H9 (cell line): ENCODE measurements around the gene CRISPLD2. TPM values are rescaled to one million over a fixed set of nuclear protein-coding genes. Genes with fewer than 3 reads are reported as not detected.

Source experiments
- DNase-seq: peaks from one replicate; pipeline ENCODE4 v3.0.0-alpha.2; 2017
- H2AFZ ChIP-seq: one replicate; pipeline ENCODE4 v1.6.1; 2013; ENCODE audit warnings: mild to moderate bottlenecking, low read length, control low read depth, moderate library complexity
- H2AK5ac ChIP-seq: 2 replicates; pipeline ENCODE4 v1.6.1; 2013; ENCODE audit warnings: low read length, control low read depth, mixed read lengths; ENCODE audit not compliant: insufficient read length
- H2BK120ac ChIP-seq: one replicate; pipeline ENCODE4 v1.6.1; 2013; ENCODE audit warnings: low read depth, mild to moderate bottlenecking, low read length, control low read depth, inconsistent platforms; ENCODE audit not compliant: poor library complexity, severe bottlenecking
- H2BK12ac ChIP-seq: 2 replicates; pipeline ENCODE4 v1.6.1; 2013; ENCODE audit warnings: low read length, control low read depth, mixed read lengths, low read depth; ENCODE audit not compliant: insufficient read length
- H2BK15ac ChIP-seq: 2 replicates; pipeline ENCODE4 v1.6.1; 2013; ENCODE audit warnings: low read depth, low read length, control low read depth
- H2BK20ac ChIP-seq: one replicate; pipeline ENCODE4 v1.6.1; 2013; ENCODE audit warnings: low read depth, mild to moderate bottlenecking, low read length, control low read depth, inconsistent platforms; ENCODE audit not compliant: poor library complexity, severe bottlenecking
- H2BK5ac ChIP-seq: 2 replicates; pipeline ENCODE4 v1.6.1; 2013; ENCODE audit warnings: low read length, control low read depth, mixed read lengths; ENCODE audit not compliant: insufficient read length
- H3K14ac ChIP-seq: 2 replicates; pipeline ENCODE4 v1.6.1; 2013; ENCODE audit warnings: low read length, control low read depth; ENCODE audit not compliant: insufficient read depth
- H3K18ac ChIP-seq: 2 replicates; pipeline ENCODE4 v1.6.1; 2013; ENCODE audit warnings: low read depth, mild to moderate bottlenecking, mixed read lengths, low read length, control low read depth; ENCODE audit not compliant: insufficient read length
- H3K23ac ChIP-seq: 2 replicates; pipeline ENCODE4 v1.6.1; 2013; ENCODE audit warnings: low read length, control low read depth, mixed read lengths, low read depth; ENCODE audit not compliant: insufficient read length
- H3K23me2 ChIP-seq: 2 replicates; pipeline ENCODE4 v1.6.1; 2013; ENCODE audit warnings: low read depth, mild to moderate bottlenecking, mixed read lengths, low read length, control low read depth; ENCODE audit not compliant: insufficient read length, poor library complexity, severe bottlenecking
- H3K27ac ChIP-seq: 2 replicates; pipeline ENCODE4 v1.5.1; 2013; ENCODE audit warnings: low read length, control low read depth, mixed read lengths, low read depth; ENCODE audit not compliant: insufficient read length
- H3K27me3 ChIP-seq: 2 replicates; pipeline ENCODE4 v1.6.1; 2013; ENCODE audit warnings: low read length, control low read depth, inconsistent platforms; ENCODE audit not compliant: insufficient read depth
- H3K4ac ChIP-seq: 2 replicates; pipeline ENCODE4 v1.6.1; 2013; ENCODE audit warnings: low read depth, mild to moderate bottlenecking, control low read depth, inconsistent platforms, low read length, moderate library complexity
- H3K4me1 ChIP-seq: 2 replicates; pipeline ENCODE4 v1.6.1; 2013; ENCODE audit warnings: low read length, control low read depth, inconsistent platforms; ENCODE audit not compliant: insufficient read depth
- H3K4me2 ChIP-seq: 2 replicates; pipeline ENCODE4 v1.6.1; 2013; ENCODE audit warnings: low read length, control low read depth, mixed read lengths; ENCODE audit not compliant: insufficient read length, insufficient read depth
- H3K56ac ChIP-seq: 2 replicates; pipeline ENCODE4 v1.6.1; 2013; ENCODE audit warnings: low read depth, mild to moderate bottlenecking, mixed read lengths, low read length, control low read depth; ENCODE audit not compliant: insufficient read length
- H3K79me1 ChIP-seq: 2 replicates; pipeline ENCODE4 v1.6.1; 2013; ENCODE audit warnings: low read depth, mild to moderate bottlenecking, moderate library complexity, low read length, control low read depth, inconsistent platforms; ENCODE audit not compliant: insufficient read depth, poor library complexity, severe bottlenecking
- H3K79me2 ChIP-seq: 2 replicates; pipeline ENCODE4 v1.6.1; 2013; ENCODE audit warnings: low read length, control low read depth, inconsistent platforms; ENCODE audit not compliant: insufficient read depth
- H3K9ac ChIP-seq: 2 replicates; pipeline ENCODE4 v1.6.1; 2013; ENCODE audit warnings: low read length, control low read depth, mixed read lengths; ENCODE audit not compliant: insufficient read length; ENCODE audit errors: extremely low read depth
- H3K9me3 ChIP-seq: one replicate; pipeline ENCODE4 v1.6.1; 2013; ENCODE audit warnings: low read depth, low read length, inconsistent platforms; ENCODE audit not compliant: control insufficient read depth
- H3T11ph ChIP-seq: one replicate; pipeline ENCODE4 v1.6.1; 2013; ENCODE audit warnings: mild to moderate bottlenecking, low read length, control low read depth, inconsistent platforms
- H4K20me1 ChIP-seq: one replicate; pipeline ENCODE4 v1.6.1; 2013; ENCODE audit not compliant: control insufficient read depth, insufficient read length, insufficient read depth
- H4K5ac ChIP-seq: 2 replicates; pipeline ENCODE4 v1.6.1; 2013; ENCODE audit warnings: low read depth, mild to moderate bottlenecking, mixed read lengths, low read length, control low read depth; ENCODE audit not compliant: insufficient read length
- H4K8ac ChIP-seq: replicated peaks from 2 replicates; pipeline ENCODE4 v1.6.1; 2013; ENCODE audit warnings: low read length, control low read depth, mixed read lengths, low read depth; ENCODE audit not compliant: insufficient read length
- H4K91ac ChIP-seq: 2 replicates; pipeline ENCODE4 v1.6.1; 2013; ENCODE audit warnings: low read depth, mild to moderate bottlenecking, moderate library complexity, mixed read lengths, low read length, control low read depth; ENCODE audit not compliant: insufficient read length
- H3K27ac Mint-ChIP-seq, 3 experiments: 2 replicates in 2 of 3; 3 replicates in 1 of 3; pipeline ENCODE4 v1.8.0; 2020 to 2021; ENCODE audit warnings: mixed read lengths in 3 of 3, mild to moderate bottlenecking in 1 of 3, moderate library complexity in 1 of 3
- H3K27me3 Mint-ChIP-seq: 2 replicates; pipeline ENCODE4 v1.8.0; 2021; ENCODE audit warnings: low read depth, mild to moderate bottlenecking, moderate library complexity, mixed read lengths
- H3K36me3 Mint-ChIP-seq, 3 experiments: 2 replicates in 2 of 3; 3 replicates in 1 of 3; pipeline ENCODE4 v1.8.0; 2020 to 2021; ENCODE audit warnings: low read depth in 3 of 3, mixed read lengths in 3 of 3; ENCODE audit not compliant: insufficient read depth in 1 of 3
- H3K4me1 Mint-ChIP-seq, 2 experiments: 2 replicates each; pipeline ENCODE4 v1.8.0; 2020; ENCODE audit warnings: mixed read lengths in 2 of 2
- H3K4me3 Mint-ChIP-seq, 2 experiments: 2 replicates in 1 of 2; 3 replicates in 1 of 2; pipeline ENCODE4 v1.8.0; 2020 to 2021; ENCODE audit warnings: mild to moderate bottlenecking in 2 of 2, mixed read lengths in 2 of 2, moderate library complexity in 1 of 2
- H3K9me3 Mint-ChIP-seq, 2 experiments: 2 replicates in 1 of 2; 3 replicates in 1 of 2; pipeline ENCODE4 v1.8.0; 2020; ENCODE audit warnings: mild to moderate bottlenecking in 2 of 2, mixed read lengths in 2 of 2, moderate library complexity in 1 of 2
- WGBS: extraction: QIAGEN DNeasy Blood & Tissue Kit; methylation state at CpG from one replicate; pipeline ENCODE4 v1.1.7; 2013; ENCODE audit warnings: missing lambda C conversion rate, low lambda C conversion rate, mixed read lengths; ENCODE audit not compliant: insufficient read length; ENCODE audit errors: extremely low coverage; 5-methylcytosine and 5-hydroxymethylcytosine counted together
- total RNA-seq: library from RNA; stranded (reverse); gene quantifications from 2 replicates; pipeline ENCODE4 v1.2.1, GENCODE V29; 2021
- TF ChIP-seq, protein P1 (sequence below): fragments of 200-600 bp; sonication (generic); conservative IDR thresholded peaks from 3 replicates; pipeline ENCODE4 v1.8.0; 2021; ENCODE audit warnings: antibody characterized with exemption, mild to moderate bottlenecking

The CRISPLD2 gene
- total RNA-seq, 1 experiment from 2014 or later: 2.3 TPM

GRCh38 chr16:84950906-84951305, 131.1 kb downstream of the CRISPLD2 start:
- Histone ChIP-seq H3K4me2 (no peak overlapping the region), H3K56ac (no peak overlapping the region), H3K79me2 (no peaks in the 10 kb centered on the region), H2BK20ac (no peak overlapping the region), H2BK12ac (no peak overlapping the region), H2AK5ac (no peak overlapping the region), H4K20me1 (no peaks in the 10 kb centered on the region), H3K4ac (no peak overlapping the region), H4K5ac (no peak overlapping the region), H2AFZ (no peak overlapping the region), H2BK120ac (no peak overlapping the region), H3K4me1 (no peaks in the 10 kb centered on the region), H3K18ac (no peak overlapping the region), H3K27ac (no peak overlapping the region), H3K79me1 (no peaks in the 10 kb centered on the region), H3K23ac (no peak overlapping the region), H2BK5ac (no peak overlapping the region), H2BK15ac (no peak overlapping the region), H3T11ph (no peak overlapping the region), H3K9me3 (no peaks in the 10 kb centered on the region), H4K8ac (no peak overlapping the region), H3K27me3 (no peaks in the 10 kb centered on the region), H4K91ac (no peak overlapping the region), H3K9ac (no peak overlapping the region), H3K14ac (no peak overlapping the region), H3K23me2 (no peaks in the 10 kb centered on the region)
- Mint-ChIP-seq H3K27me3 (peaks cover 3% of the 10 kb centered on the region; the same call in 1 of the 2 replicates), H3K36me3 (no peaks in the 10 kb centered on the region), H3K9me3 (no peaks in the 10 kb centered on the region), H3K4me1 (peaks cover 0 to 2% of the 10 kb centered on the region in 2 experiments; a peak in 1 of 4 replicates), H3K27ac (no peak overlapping the region; a peak in 1 of 7 replicates), H3K4me3 (no peak overlapping the region)
- peak; percentile 60 for DNase-seq
- no CpG with 5 or more reads among the region's 10 CpGs for WGBS
- TF ChIP-seq, protein P1, sequence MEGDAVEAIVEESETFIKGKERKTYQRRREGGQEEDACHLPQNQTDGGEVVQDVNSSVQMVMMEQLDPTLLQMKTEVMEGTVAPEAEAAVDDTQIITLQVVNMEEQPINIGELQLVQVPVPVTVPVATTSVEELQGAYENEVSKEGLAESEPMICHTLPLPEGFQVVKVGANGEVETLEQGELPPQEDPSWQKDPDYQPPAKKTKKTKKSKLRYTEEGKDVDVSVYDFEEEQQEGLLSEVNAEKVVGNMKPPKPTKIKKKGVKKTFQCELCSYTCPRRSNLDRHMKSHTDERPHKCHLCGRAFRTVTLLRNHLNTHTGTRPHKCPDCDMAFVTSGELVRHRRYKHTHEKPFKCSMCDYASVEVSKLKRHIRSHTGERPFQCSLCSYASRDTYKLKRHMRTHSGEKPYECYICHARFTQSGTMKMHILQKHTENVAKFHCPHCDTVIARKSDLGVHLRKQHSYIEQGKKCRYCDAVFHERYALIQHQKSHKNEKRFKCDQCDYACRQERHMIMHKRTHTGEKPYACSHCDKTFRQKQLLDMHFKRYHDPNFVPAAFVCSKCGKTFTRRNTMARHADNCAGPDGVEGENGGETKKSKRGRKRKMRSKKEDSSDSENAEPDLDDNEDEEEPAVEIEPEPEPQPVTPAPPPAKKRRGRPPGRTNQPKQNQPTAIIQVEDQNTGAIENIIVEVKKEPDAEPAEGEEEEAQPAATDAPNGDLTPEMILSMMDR: peak; percentile 50
